ENCODE results near the gene ARIH2.

- TF ChIP-seq POLR2AphosphoS5 (IDR thresholded peaks at IDR 0.05; ENCODE audit: low read depth, low read length) (no peak), SIN3A (IDR thresholded peaks at IDR 0.05; ENCODE audit: borderline replicate concordance, insufficient read depth, low read length) (no peak), TAF1 (IDR thresholded peaks at IDR 0.05; ENCODE audit: borderline replicate concordance, insufficient read depth, low read length) (no peak), FOXP2 (optimal IDR thresholded peaks at IDR 0.05; ENCODE audit: borderline replicate concordance, extremely low read depth, extremely low read length, insufficient read depth) (no peak), REST (IDR thresholded peaks at IDR 0.05; ENCODE audit: insufficient read depth in 1 of 2, low read depth in 2 of 2, low read length in 2 of 2) (no peak)
Measured at GRCh38 chr3:48927928-48928327, 9.3 kb downstream of the ARIH2 start.
